A549 (cell line): Measurements from ENCODE around the gene PLCB2. TPM values are rescaled to one million over a fixed set of nuclear protein-coding genes. Genes with fewer than 3 reads are reported as not detected.

Source experiments
- ATAC-seq, 2 experiments: fragments of 200-7000 bp in 1 of 2; fragments of >200 bp in 1 of 2; cut with Nextera tagmentation in 1 of 2; cut with Tn5 transposase in 1 of 2; 3 replicates each; pipeline versions ENCODE4 v1.8.0 to v1.9.1; 2018 to 2020; ENCODE audit warnings: mild to moderate bottlenecking in 1 of 2, moderate library complexity in 1 of 2
- CTCF ChIA-PET: fragments of 300-600 bp; sonication (Branson Sonifier 250); formaldehyde crosslinking; extraction: SDS; loops from one replicate; lab custom pipeline; 2021; ENCODE audit warnings: antibody characterized with exemption, inconsistent platforms; lab: Yijun Ruan, JAX
- POLR2A ChIA-PET: fragments of 350-600 bp; formaldehyde crosslinking; extraction: SDS; loops from one replicate; lab custom pipeline; 2021; ENCODE audit warnings: antibody characterized with exemption, inconsistent platforms; lab: Yijun Ruan, JAX
- DNase-seq, 2 experiments: peaks; one replicate each; pipeline versions ENCODE4 v3.0.0 to v3.0.0-alpha.2; 2011 to 2016; ENCODE audit warnings: low read depth in 1 of 2, low spot score in 1 of 2
- FAIRE-seq: peaks from 2 replicates; lab custom pipeline; 2011; peaks lifted over from hg19 to GRCh38; lab: Jason Lieb, UNC
- H3K27ac ChIP-seq, 2 experiments: fragments of >200 bp; sonication (Bioruptor Twin); formaldehyde crosslinking; 3 replicates each; pipeline ENCODE4 v1.5.1; 2016 to 2017
- H3K4me1 ChIP-seq: fragments of >200 bp; sonication (Bioruptor Twin); formaldehyde crosslinking; 3 replicates; pipeline ENCODE4 v1.6.1; 2016
- H3K4me2 ChIP-seq: fragments of >200 bp; sonication (Bioruptor Twin); formaldehyde crosslinking; 3 replicates; pipeline ENCODE4 v1.6.1; 2016
- H3K4me3 ChIP-seq: fragments of >200 bp; sonication (Bioruptor Twin); formaldehyde crosslinking; 3 replicates; pipeline ENCODE4 v1.5.1; 2016
- H3K9me3 ChIP-seq: fragments of >200 bp; sonication (Bioruptor Twin); formaldehyde crosslinking; 3 replicates; pipeline ENCODE4 v1.6.1; 2016
- BHLHE40 ChIP-seq: IDR thresholded peaks from 2 replicates; pipeline ENCODE4 v1.6.1; 2012; ENCODE audit warnings: low read depth, low read length, inconsistent platforms
- CBX2 ChIP-seq: fragments of 200-600 bp; sonication (generic); IDR thresholded peaks from 2 replicates; pipeline ENCODE4 v1.6.1; 2016; ENCODE audit warnings: low read depth, mild to moderate bottlenecking, borderline replicate concordance
- CBX8 ChIP-seq: fragments of 200-600 bp; sonication (generic); IDR thresholded peaks from 2 replicates; pipeline ENCODE4 v1.6.1; 2016
- CEBPB ChIP-seq, 2 experiments: fragments of >200 bp in 1 of 2; sonication (Bioruptor Twin) in 1 of 2; formaldehyde crosslinking in 1 of 2; IDR thresholded peaks; 2 replicates each; pipeline ENCODE4 v1.6.1; 2012 to 2016
- CHD2 ChIP-seq: fragments of 150-350 bp; IDR thresholded peaks from 2 replicates; pipeline ENCODE4 v1.6.1; 2014; ENCODE audit warnings: low read length; ENCODE audit not compliant: partially characterized antibody
- CHD4 ChIP-seq: fragments of 200-600 bp; sonication (generic); IDR thresholded peaks from 2 replicates; pipeline ENCODE4 v1.6.1; 2016; ENCODE audit warnings: antibody characterized with exemption, mild to moderate bottlenecking, borderline replicate concordance
- CTCF ChIP-seq: fragments of >200 bp; sonication (Bioruptor Twin); formaldehyde crosslinking; IDR thresholded peaks from 3 replicates; pipeline ENCODE4 v1.5.1; 2016
- ELK1 ChIP-seq: fragments of 150-350 bp; IDR thresholded peaks from 2 replicates; pipeline ENCODE4 v1.6.1; 2014; ENCODE audit warnings: low read depth, mild to moderate bottlenecking, low read length
- ESRRA ChIP-seq: fragments of 150-350 bp; IDR thresholded peaks from 2 replicates; pipeline ENCODE4 v1.6.1; 2014; ENCODE audit warnings: mild to moderate bottlenecking, low read length, borderline replicate concordance
- FOSB ChIP-seq: fragments of 250-450 bp; sonication (Bioruptor Pico); IDR thresholded peaks from 2 replicates; pipeline ENCODE4 v1.5.0; 2020; ENCODE audit warnings: mild to moderate bottlenecking, moderate library complexity
- GATA3 ChIP-seq: IDR thresholded peaks from 2 replicates; pipeline ENCODE4 v1.6.1; 2012; ENCODE audit warnings: borderline replicate concordance
- HDAC2 ChIP-seq: fragments of 200-600 bp; sonication (generic); IDR thresholded peaks from 2 replicates; pipeline ENCODE4 v1.6.1; 2016
- HMGXB4 ChIP-seq: fragments of 250-450 bp; sonication (Bioruptor Pico); IDR thresholded peaks from 2 replicates; pipeline ENCODE4 v1.5.0; 2021; ENCODE audit warnings: mild to moderate bottlenecking, moderate library complexity, borderline replicate concordance
- JUN ChIP-seq, 2 experiments: fragments of >200 bp; sonication (Bioruptor Twin); formaldehyde crosslinking; IDR thresholded peaks; 2 replicates in 1 of 2; 3 replicates in 1 of 2; pipeline ENCODE4 v1.6.1; 2016 to 2017
- KDM1A ChIP-seq: fragments of 200-600 bp; sonication (generic); IDR thresholded peaks from 2 replicates; pipeline ENCODE4 v1.6.1; 2016; ENCODE audit warnings: low read depth, mild to moderate bottlenecking
- MAX ChIP-seq: IDR thresholded peaks from 2 replicates; pipeline ENCODE4 v1.6.1; 2012
- MAZ ChIP-seq: fragments of 150-350 bp; IDR thresholded peaks from 2 replicates; pipeline ENCODE4 v1.6.1; 2014; ENCODE audit warnings: antibody characterized with exemption, low read depth, low read length, borderline replicate concordance
- PHF8 ChIP-seq: fragments of 200-600 bp; sonication (generic); IDR thresholded peaks from 2 replicates; pipeline ENCODE4 v1.6.1; 2016; ENCODE audit warnings: low read depth, mild to moderate bottlenecking, antibody characterized with exemption, moderate library complexity, borderline replicate concordance
- POLR2AphosphoS2 ChIP-seq: conservative IDR thresholded peaks from 2 replicates; pipeline ENCODE4 v1.6.1; 2012; ENCODE audit warnings: low read length, improper control_type of control experiment, inconsistent platforms
- RAD21 ChIP-seq, 2 experiments: fragments of >200 bp in 1 of 2; sonication (Bioruptor Twin) in 1 of 2; formaldehyde crosslinking in 1 of 2; IDR thresholded peaks in 1 of 2; conservative IDR thresholded peaks in 1 of 2; 2 replicates in 1 of 2; 3 replicates in 1 of 2; pipeline ENCODE4 v1.6.1; 2012 to 2018; ENCODE audit warnings: inconsistent platforms in 1 of 2
- RARB ChIP-seq: fragments of 250-450 bp; sonication (Bioruptor Pico); IDR thresholded peaks from 2 replicates; pipeline ENCODE4 v1.8.0; 2021; ENCODE audit warnings: mild to moderate bottlenecking, moderate library complexity
- RCOR1 ChIP-seq: fragments of 150-350 bp; IDR thresholded peaks from 2 replicates; pipeline ENCODE4 v1.6.1; 2014; ENCODE audit warnings: antibody characterized with exemption, low read length, low read depth
- SMC3 ChIP-seq: fragments of >200 bp; sonication (Bioruptor Twin); formaldehyde crosslinking; IDR thresholded peaks from 3 replicates; pipeline ENCODE4 v1.6.1; 2018; ENCODE audit warnings: inconsistent platforms
- SREBF2 ChIP-seq: fragments of 450-650 bp; IDR thresholded peaks from 2 replicates; pipeline ENCODE4 v1.6.1; 2014; ENCODE audit warnings: mild to moderate bottlenecking, moderate library complexity
- ZC3H11A ChIP-seq: fragments of 450-650 bp; IDR thresholded peaks from 2 replicates; pipeline ENCODE4 v1.6.1; 2014; ENCODE audit warnings: antibody characterized with exemption, mild to moderate bottlenecking
- ZNF302 ChIP-seq: fragments of 250-450 bp; sonication (Bioruptor Pico); IDR thresholded peaks from 2 replicates; pipeline ENCODE4 v1.9.0; 2021; ENCODE audit warnings: inconsistent platforms, mild to moderate bottlenecking, moderate library complexity
- WGBS: methylation state at CpG from one replicate; pipeline ENCODE4 v1.1.6; 2017; ENCODE audit errors: missing lambda C conversion rate; 5-methylcytosine and 5-hydroxymethylcytosine counted together
- polyA plus RNA-seq, 4 experiments: library from polyadenylated mRNA; depleted of rRNA in 3 of 4; stranded (reverse); fragments of >200 nt; fragmentation: RNase III in 1 of 4; extraction: RNeasy Plus Mini Kit Qiagen cat#74134 plus additional on column Dnase treatment in 1 of 4; gene quantifications; 2 replicates in 3 of 4; 3 replicates in 1 of 4; pipeline ENCODE4 v1.2.3, GENCODE V29; 2011 to 2017

The PLCB2 gene
- polyA plus RNA-seq, 2 of the 4 experiments (the other 2 are of a cell fraction) = 0.30 to 0.49 TPM

GRCh38 chr15:40306371-40306770 lies 1.4 kb downstream of the PLCB2 start:
- Histone ChIP-seq H3K4me3 (no peak overlapping the region), H3K9me3 (no peaks in the 10 kb centered on the region), H3K4me2 (no peak overlapping the region), H3K27ac (no peak overlapping the region)
- DNase-seq (no peak), ATAC-seq (no peak), FAIRE-seq (no peak)
- ChIA-PET CTCF (interaction anchor here (1.3 to 18.2 kb wide), 4 partner anchors 15 to 89 kb away, joined by 4 to 203 read pairs (median 30); no protein-coding TSS in a partner anchor), POLR2A (no interaction called here)
- 80% methylated on average over 1 of the region's 5 CpGs for WGBS
- TF ChIP-seq JUN (IDR thresholded peaks at IDR 0.05) = no peak
- no peak for TF ChIP-seq CBX2
- TF ChIP-seq ZNF302 (CRISPR knock-in tag) = no peak
- no peak for TF ChIP-seq BHLHE40
- no peak for TF ChIP-seq CBX8
- TF ChIP-seq RCOR1 = no peak
- no peak for TF ChIP-seq ELK1
- no peak for TF ChIP-seq MAX
- no peak for TF ChIP-seq RAD21 (conservative IDR thresholded peaks at IDR 0.05 in 1 of 2, IDR thresholded peaks at IDR 0.05 in 1 of 2)
- no peak for TF ChIP-seq SREBF2
- TF ChIP-seq CHD4 = no peak
- no peak for TF ChIP-seq CTCF
- no peak for TF ChIP-seq HDAC2
- TF ChIP-seq, all 56 proteins: peak for 0
- no peaks in the 10 kb centered on the region for H3K4me1 ChIP-seq

GRCh38 chr15:40305281-40305680 lies 2.5 kb downstream of the PLCB2 start:
- H3K4me1 ChIP-seq = no peaks in the 10 kb centered on the region
- H3K4me3 ChIP-seq = no peak overlapping the region
- WGBS = 33% methylated on average over 2 of the region's 4 CpGs
- ChIA-PET POLR2A (no interaction called here), CTCF (interaction anchor here (1.5 to 18.2 kb wide), 4 partner anchors 15 to 88 kb away, joined by 4 to 203 read pairs (median 30); partner anchors contain the start of gene ANKRD63)
- no peak for DNase-seq
- no peak for ATAC-seq
- TF ChIP-seq ZC3H11A = no peak
- no peak for TF ChIP-seq RAD21 (conservative IDR thresholded peaks at IDR 0.05 in 1 of 2, IDR thresholded peaks at IDR 0.05 in 1 of 2)
- TF ChIP-seq ESRRA = no peak
- TF ChIP-seq GATA3 = no peak
- TF ChIP-seq CTCF = no peak
- TF ChIP-seq POLR2AphosphoS2 = no peak
- TF ChIP-seq RARB (CRISPR knock-in tag) = no peak
- TF ChIP-seq MAZ = no peak
- no peak for TF ChIP-seq SMC3
- no peak for TF ChIP-seq ZNF302 (CRISPR knock-in tag)
- no peak for TF ChIP-seq CHD2
- no peak for TF ChIP-seq FOSB (CRISPR knock-in tag)
- TF ChIP-seq HMGXB4 (CRISPR knock-in tag) = no peak
- TF ChIP-seq CEBPB (IDR thresholded peaks at IDR 0.05) = no peak
- no peak for TF ChIP-seq BHLHE40
- no peak for TF ChIP-seq KDM1A
- TF ChIP-seq PHF8 = no peak
- H3K9me3 ChIP-seq = peaks cover 6% of the 10 kb centered on the region; the same call in 2 of the 3 replicates
- no peak overlapping the region for H3K27ac ChIP-seq
- H3K4me2 ChIP-seq = no peak overlapping the region
- FAIRE-seq = no peak
